ENCODE data around the gene ECE2.
"Not testable (repeated sequence)": the region's sequence is repeated elsewhere in the genome, so short reads cannot be mapped to it uniquely, and the experiment has no call there.

Gene ECE2

GRCh38 chr3:184250167-184250828 lies 25.5 kb upstream of the ECE2 start:
- no peak for TF ChIP-seq ZNF274 (IDR thresholded peaks at IDR 0.05; ENCODE audit: low read depth, low read length)
- peak overlapping the region; percentile 98 for H3K4me3 ChIP-seq (ENCODE audit: low read length)

GRCh38 chr3:184255291-184256039 lies 20.4 kb upstream of the ECE2 start:
- no peak for TF ChIP-seq ZNF274 (IDR thresholded peaks at IDR 0.05; ENCODE audit: low read depth, low read length)

GRCh38 chr3:184257083-184257915 lies 18.5 kb upstream of the ECE2 start:
- no peak overlapping the region for H3K4me3 ChIP-seq (ENCODE audit: low read length)
- no peak for TF ChIP-seq ZNF274 (IDR thresholded peaks at IDR 0.05; ENCODE audit: low read depth, low read length)

More at GRCh38 chr3:184255291-184256039, 20.4 kb upstream of the ECE2 start:
- no peak overlapping the region for H3K4me3 ChIP-seq (ENCODE audit: low read length)

GRCh38 chr3:184258926-184259325 lies 16.9 kb upstream of the ECE2 start:
- H3K4me3 ChIP-seq (ENCODE audit: low read length): no peak overlapping the region
- TF ChIP-seq ZNF274 (IDR thresholded peaks at IDR 0.05; ENCODE audit: low read depth, low read length): no peak

- TF ChIP-seq ZNF274 (IDR thresholded peaks at IDR 0.05; ENCODE audit: low read depth, low read length): no peak
- no peak overlapping the region for H3K4me3 ChIP-seq (ENCODE audit: low read length)
These were observed 16.4 kb upstream of the ECE2 start for GRCh38 chr3:184259396-184259877.

- H3K4me3 ChIP-seq (ENCODE audit: low read length): no peak overlapping the region
These were observed 15.7 kb upstream of the ECE2 start for GRCh38 chr3:184259878-184260723.

GRCh38 chr3:184260724-184261269 lies 15.0 kb upstream of the ECE2 start:
- no peak for TF ChIP-seq ZNF274 (IDR thresholded peaks at IDR 0.05; ENCODE audit: low read depth, low read length)

More at GRCh38 chr3:184259878-184260723, 15.7 kb upstream of the ECE2 start:
- no peak for TF ChIP-seq ZNF274 (IDR thresholded peaks at IDR 0.05; ENCODE audit: low read depth, low read length)

GRCh38 chr3:184261270-184261853 lies 14.5 kb upstream of the ECE2 start, which contains the start of gene CAMK2N2:
CAMK2N2 (minus strand) TSS chr3:184261553; CDS start chr3:184261285, 268 bp downstream.
- H3K4me3 ChIP-seq (ENCODE audit: low read length): peak within 1 kb of the TSS; percentile 49; the same call in 1 of the 2 replicates
- no peak for TF ChIP-seq ZNF274 (IDR thresholded peaks at IDR 0.05; ENCODE audit: low read depth, low read length)

More at GRCh38 chr3:184260724-184261269, 15.0 kb upstream of the ECE2 start:
- H3K4me3 ChIP-seq (ENCODE audit: low read length): peak overlapping the region; percentile 16; the same call in 1 of the 2 replicates

- TF ChIP-seq ZNF274 (IDR thresholded peaks at IDR 0.05; ENCODE audit: low read depth, low read length): no peak
- H3K4me3 ChIP-seq (ENCODE audit: low read length): peak overlapping the region; percentile 49; the same call in 1 of the 2 replicates
These were observed 13.7 kb upstream of the ECE2 start for GRCh38 chr3:184261854-184262763.

- no peak for TF ChIP-seq ZNF274 (IDR thresholded peaks at IDR 0.05; ENCODE audit: low read depth, low read length)
- no peak overlapping the region for H3K4me3 ChIP-seq (ENCODE audit: low read length)
These were observed 13.1 kb upstream of the ECE2 start for GRCh38 chr3:184262764-184263179.

GRCh38 chr3:184267249-184267648 lies 8.6 kb upstream of the ECE2 start:
- not testable (repeated sequence) for H3K4me3 ChIP-seq (ENCODE audit: low read length)

- no peak overlapping the region for H3K4me3 ChIP-seq (ENCODE audit: low read length)
- no peak for TF ChIP-seq ZNF274 (IDR thresholded peaks at IDR 0.05; ENCODE audit: low read depth, low read length)
These were observed 3.6 kb upstream of the ECE2 start for GRCh38 chr3:184272269-184272668.

Measured in GM08714 (cell line).